Measurements from ENCODE around the gene PTPRD.

- TF ChIP-seq KLF16 (tag by site-specific recombination; IDR thresholded peaks at IDR 0.05) (no peak), CTCF (tag by site-specific recombination; IDR thresholded peaks at IDR 0.05) (no peak), TRIM28 (IDR thresholded peaks at IDR 0.05; ENCODE audit: borderline replicate concordance, low read length) (no peak), ZNF292 (tag by site-specific recombination; IDR thresholded peaks at IDR 0.05; ENCODE audit: borderline replicate concordance, low read depth) (no peak), BCL11A (tag by site-specific recombination; IDR thresholded peaks at IDR 0.05; ENCODE audit: low read depth) (no peak), ZBTB11 (tag by site-specific recombination; conservative IDR thresholded peaks at IDR 0.05; ENCODE audit: low read depth) (no peak), PBX3 (CRISPR knock-in tag; IDR thresholded peaks at IDR 0.05) (no peak), ZNF184 (tag by site-specific recombination; IDR thresholded peaks at IDR 0.05) (no peak), WT1 (tag by site-specific recombination; IDR thresholded peaks at IDR 0.05) (no peak), ZNF518A (tag by site-specific recombination; conservative IDR thresholded peaks at IDR 0.05; ENCODE audit: low read depth) (no peak), ZNF580 (tag by site-specific recombination; IDR thresholded peaks at IDR 0.05) (no peak)
Observed at GRCh38 chr9:9615086-9615485, 997.7 kb downstream of the PTPRD start.
